Smooth muscle cell of the brain vasculature (primary cell): ENCODE results near the gene ANO4.
"Not testable (repeated sequence)": the region's sequence is repeated elsewhere in the genome, so short reads cannot be mapped to it uniquely, and the experiment has no call there.

Experiments used
- DNase-seq: peaks from one replicate; pipeline ENCODE4 v3.0.0-alpha.2; 2012; ENCODE audit warnings: low read depth, low spot score

The ANO4 gene

GRCh38 chr12:100989509-100989908 is 194.9 kb downstream of the ANO4 start:
- not testable (repeated sequence) for DNase-seq

GRCh38 chr12:100991102-100991501 is 196.5 kb downstream of the ANO4 start:
- no peak for DNase-seq

DNA sequence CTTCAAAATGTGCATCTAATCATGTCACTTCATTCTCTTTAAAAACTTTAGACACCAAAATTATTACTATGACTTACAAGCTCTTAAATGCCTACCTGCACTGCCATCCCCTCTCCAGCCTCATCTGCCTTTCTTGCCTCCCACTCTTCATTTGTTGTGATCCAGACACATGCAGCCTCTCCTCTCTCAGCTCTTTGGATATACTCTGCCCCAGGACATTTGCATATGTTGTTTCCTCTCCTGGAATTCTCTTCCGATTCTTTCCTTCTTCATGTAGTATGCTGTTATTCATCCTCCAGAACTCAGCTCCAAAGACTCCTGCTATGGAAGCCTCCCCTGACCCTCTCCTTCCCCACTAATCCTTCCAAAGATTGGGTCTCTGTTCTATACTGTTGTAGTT is 197.6 kb downstream of the ANO4 start:
- DNase-seq: no peak

DNA sequence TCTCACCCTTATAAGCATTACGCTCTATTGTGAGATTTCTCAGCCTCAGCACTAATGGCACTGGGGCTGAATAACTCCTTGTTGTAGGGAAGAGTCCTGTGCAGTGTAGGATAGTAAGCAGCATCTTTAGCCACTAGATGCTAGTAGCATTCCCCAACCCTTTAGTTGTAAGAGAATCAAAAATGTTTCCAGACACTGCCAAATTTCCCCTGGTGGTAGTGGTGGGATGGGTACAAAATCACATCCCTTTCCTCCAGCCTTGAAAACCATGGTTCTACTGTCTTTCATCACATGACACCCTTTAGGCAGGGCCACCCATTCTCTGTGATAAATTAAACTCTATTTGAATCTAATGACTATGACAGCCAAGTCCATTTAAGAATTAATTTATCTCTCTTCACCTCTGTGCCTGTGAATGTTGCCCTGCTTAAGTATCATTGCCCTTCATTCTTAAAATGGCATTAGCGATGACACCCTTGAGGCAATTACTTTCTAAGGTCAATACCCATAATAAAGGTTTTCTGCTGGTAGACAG is 199.4 kb downstream of the ANO4 start:
- DNase-seq: no peak

DNA sequence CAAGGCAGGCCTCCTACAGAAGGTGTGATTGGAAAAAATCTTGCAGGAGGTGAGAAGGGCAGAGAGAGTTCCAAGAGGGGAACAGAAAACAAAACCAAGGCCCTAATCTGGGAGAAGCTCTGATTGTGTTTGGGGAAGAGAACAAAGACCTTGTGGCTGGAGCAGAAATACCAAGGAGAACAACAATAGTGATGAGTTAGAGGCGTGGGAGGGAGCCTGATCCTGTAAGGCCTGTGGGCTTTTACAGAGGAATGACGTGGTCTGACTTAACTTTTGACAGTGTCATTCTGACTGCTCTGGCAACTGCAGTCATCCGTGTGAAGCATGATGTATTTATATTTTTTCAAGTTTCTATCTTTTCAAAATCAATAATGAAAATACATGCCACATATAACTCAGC is 200.6 kb downstream of the ANO4 start:
- no peak for DNase-seq

DNA sequence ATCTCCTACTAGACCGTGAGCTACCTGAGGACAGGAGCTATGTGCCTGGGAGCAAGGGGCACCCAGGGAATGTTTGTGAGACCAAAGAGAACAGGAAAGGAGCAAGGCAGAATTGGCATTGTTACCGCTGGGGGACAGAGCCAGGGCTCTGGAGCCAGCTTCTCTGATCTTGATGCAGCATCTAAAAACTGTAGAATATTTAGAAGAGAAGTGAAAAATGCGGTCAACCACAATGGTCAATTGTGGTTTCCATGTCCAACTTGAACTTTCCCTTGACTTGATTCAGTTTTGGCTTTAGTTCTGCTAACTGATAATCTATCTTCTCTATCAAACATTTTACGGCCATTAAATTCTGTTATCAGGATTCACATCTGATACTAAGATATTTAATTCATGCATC is 201.2 kb downstream of the ANO4 start:
- no peak for DNase-seq

DNA sequence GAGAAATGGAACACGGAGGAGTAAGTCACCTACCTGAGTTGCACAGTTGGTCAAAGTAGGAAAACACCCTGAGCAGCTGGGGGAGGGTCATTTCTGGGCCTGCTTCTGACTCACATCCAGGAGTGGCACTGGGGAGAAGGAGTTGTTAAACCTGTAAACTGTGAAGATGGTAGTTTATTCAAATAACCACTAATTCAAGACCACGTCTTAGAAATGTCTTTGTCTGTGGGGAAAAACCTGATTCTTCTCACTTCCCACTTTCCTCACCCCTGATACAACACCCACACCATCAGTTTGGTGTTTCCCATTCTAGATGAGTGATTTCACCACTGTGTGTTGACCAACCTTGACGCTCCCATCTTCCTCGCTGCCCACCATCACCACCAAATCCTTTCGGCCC is 207.1 kb downstream of the ANO4 start:
- no peak for DNase-seq

- no peak for DNase-seq
These were observed 208.3 kb downstream of the ANO4 start for GRCh38 chr12:101002696-101003419.

- DNase-seq: no peak
These were observed 210.3 kb downstream of the ANO4 start for GRCh38 chr12:101004898-101005297.

DNA sequence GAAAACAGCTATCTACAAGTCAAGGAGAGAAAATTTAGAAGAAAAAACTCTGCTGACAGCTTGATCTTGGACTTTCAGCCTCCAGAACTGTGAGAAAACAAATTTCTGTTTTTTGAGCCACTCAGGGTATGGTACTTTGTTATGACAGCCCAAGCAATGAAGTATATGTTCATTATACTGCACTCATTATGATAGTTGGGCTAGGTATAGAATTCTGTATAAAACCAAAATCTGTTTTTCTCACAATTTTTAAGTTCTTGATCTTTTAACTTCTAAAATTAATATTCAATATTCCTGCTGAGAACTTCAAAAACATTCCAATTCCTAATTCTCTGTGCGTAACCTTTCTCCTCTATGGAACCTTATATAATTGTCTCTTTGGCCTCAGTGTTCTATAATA is 214.7 kb downstream of the ANO4 start:
- no peak for DNase-seq

DNA sequence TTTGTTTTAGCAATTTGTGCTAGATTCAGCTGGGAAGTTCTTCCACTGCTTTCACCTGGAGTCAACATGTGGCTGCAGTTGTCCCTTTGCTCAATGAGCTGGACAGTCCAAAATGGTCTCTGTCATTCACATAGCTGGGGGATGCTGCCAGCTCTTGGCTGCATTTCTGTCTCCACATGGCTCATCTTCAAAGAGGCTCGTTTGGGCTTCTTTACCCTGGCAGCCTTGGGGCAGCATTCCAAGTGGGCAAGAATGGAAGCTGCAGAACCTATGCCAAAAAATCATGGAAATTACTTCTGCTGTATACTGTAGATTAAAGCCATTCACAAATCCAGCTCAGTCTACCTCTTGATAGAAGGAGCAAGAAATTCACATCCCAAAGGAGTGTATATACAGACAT is 216.3 kb downstream of the ANO4 start:
- DNase-seq: no peak

GRCh38 chr12:101013993-101014392 is 219.4 kb downstream of the ANO4 start:
- DNase-seq: no peak

GRCh38 chr12:101015044-101015443 is 220.5 kb downstream of the ANO4 start:
- DNase-seq: no peak

GRCh38 chr12:101018540-101018939 is 224.0 kb downstream of the ANO4 start:
- no peak for DNase-seq

DNA sequence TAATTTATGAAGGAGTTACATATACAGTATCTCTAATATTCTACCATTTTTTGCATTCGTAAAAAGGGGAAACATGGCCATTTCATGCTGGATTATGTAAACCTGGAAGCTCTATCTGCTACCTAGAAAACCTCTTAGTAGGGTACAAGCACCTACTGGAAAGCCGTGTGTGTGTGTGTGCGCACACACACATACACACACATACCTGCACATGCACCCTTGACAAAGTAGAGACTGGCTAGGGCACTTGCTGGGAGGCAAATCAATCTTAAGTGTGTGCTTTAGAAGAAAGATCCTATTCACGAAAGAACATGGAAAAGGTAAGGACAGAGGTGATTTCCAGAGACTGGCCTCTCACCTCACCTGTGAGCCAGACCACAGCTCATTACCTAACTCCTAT is 224.6 kb downstream of the ANO4 start:
- DNase-seq: no peak

GRCh38 chr12:101019667-101020066 is 225.1 kb downstream of the ANO4 start:
- no peak for DNase-seq

DNA sequence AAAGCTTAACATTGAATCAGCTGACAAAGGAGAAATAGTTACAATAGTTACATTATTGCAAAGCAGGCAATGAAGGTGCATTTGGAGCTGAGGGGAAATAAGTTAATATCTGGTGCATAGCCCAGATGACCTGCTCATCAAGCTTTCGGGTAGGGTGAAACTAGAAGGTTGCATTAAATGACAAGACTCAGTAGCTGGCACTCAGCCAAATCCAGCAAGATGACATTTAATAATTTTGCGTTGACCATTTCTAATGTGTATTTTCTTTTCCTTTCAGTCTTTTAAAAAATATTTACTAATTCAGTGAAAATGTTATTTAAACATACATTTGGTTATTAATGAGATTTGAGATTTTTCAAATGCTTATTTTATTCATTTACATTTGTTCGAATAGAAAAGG is 226.9 kb downstream of the ANO4 start:
- DNase-seq: no peak

GRCh38 chr12:101021911-101022388 is 227.4 kb downstream of the ANO4 start:
- no peak for DNase-seq

DNA sequence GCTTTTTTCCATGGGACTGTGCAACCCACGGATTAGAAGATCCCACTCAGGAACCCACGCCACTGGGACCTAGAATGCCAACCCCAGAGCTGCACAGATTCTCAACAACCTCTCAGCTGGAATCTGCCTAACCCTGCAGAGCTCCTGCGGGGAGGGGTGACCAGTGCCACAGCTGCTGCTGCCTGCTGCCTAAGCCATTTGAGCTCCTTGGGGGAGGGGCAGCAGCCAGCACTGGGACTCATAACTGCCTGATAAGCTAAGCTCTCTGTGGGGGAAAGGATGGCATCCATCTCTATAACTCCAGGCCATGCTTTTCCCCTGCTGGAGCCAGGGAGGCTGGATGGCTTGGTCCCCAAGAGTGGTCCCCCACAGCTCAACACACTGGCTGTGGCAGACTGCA is 232.6 kb downstream of the ANO4 start:
- no peak for DNase-seq

GRCh38 chr12:101027816-101028215 is 233.2 kb downstream of the ANO4 start:
- DNase-seq: no peak

- DNase-seq: no peak
These were observed 243.8 kb downstream of the ANO4 start for GRCh38 chr12:101038289-101038871.

GRCh38 chr12:101039848-101040531 is 245.4 kb downstream of the ANO4 start:
- no peak for DNase-seq

DNA sequence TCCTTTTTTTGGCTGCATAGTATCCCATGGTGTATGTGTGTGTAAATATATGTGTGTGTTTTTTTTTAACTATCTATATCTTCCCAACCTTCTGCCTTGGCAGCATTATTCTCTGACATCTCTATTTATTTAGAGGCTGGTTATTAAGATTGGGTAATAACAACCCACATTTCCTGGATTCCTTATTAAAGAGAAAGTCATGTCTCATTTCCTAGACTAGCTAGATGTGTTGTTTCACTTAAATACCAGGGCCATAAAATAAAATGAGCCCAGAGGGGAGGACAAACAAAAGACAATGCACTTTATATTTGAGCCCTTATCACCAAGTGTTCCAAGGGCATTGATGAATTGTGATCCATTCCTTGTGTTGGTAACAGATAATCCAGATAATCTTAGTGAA is 246.4 kb downstream of the ANO4 start:
- DNase-seq: no peak
